Measurements from ENCODE around the gene CRACR2A. TPM values are rescaled to one million over a fixed set of nuclear protein-coding genes. Genes with fewer than 3 reads are reported as not detected.

CRACR2A gene
- total RNA-seq, 1 experiment from 2014 or later = 0.92 TPM

GRCh38 chr12:3790642-3791041 is 37.7 kb upstream of the CRACR2A start:
- no peak for TF ChIP-seq TCF7L2 (IDR thresholded peaks at IDR 0.05; ENCODE audit: low read depth, low read length)
- TF ChIP-seq SIN3A (IDR thresholded peaks at IDR 0.05; ENCODE audit: borderline replicate concordance, insufficient read depth, low read depth, low read length) = no peak
- TF ChIP-seq REST (IDR thresholded peaks at IDR 0.05; ENCODE audit: insufficient read depth in 1 of 2, low read depth in 2 of 2, low read length in 1 of 2) = no peak
- TF ChIP-seq POLR2AphosphoS5 (IDR thresholded peaks at IDR 0.05; ENCODE audit: low read depth, low read length) = no peak
- TF ChIP-seq CTCF (IDR thresholded peaks at IDR 0.05) = no peak
- H3K27ac ChIP-seq (ENCODE audit: low read length) = no peak overlapping the region
- H3K4me3 ChIP-seq (ENCODE audit: low read depth in 2 of 2, low read length in 2 of 2) = no peak overlapping the region
- in situ Hi-C loops (cut with HindIII; ENCODE audit: low pct_unique_long_range_greater_than_20kb, low sequenced_read_pairs) (no loop called here), intact Hi-C loops (cut with micrococcal nuclease; ENCODE audit: unreplicated experiment) (no loop called here)
- POLR2A ChIA-PET = no interaction called here
- H3K4me1 ChIP-seq (ENCODE audit: control insufficient read depth, insufficient read depth, low read length) = no peaks in the 10 kb centered on the region
- no peaks in the 10 kb centered on the region for H3K36me3 ChIP-seq (ENCODE audit: control insufficient read depth, insufficient read depth, low read length)
- BruUV-seq (replicated peaks) = no TSS peak
- CTCF ChIA-PET = no interaction called here
- no peaks in the 10 kb centered on the region for H3K9me3 ChIP-seq (ENCODE audit: control insufficient read depth, insufficient read depth, low read depth, low read length)
- DNase-seq (ENCODE audit: low read depth, low spot score) = no peak
- no peaks in the 10 kb centered on the region; the same call in 1 of the 2 replicates for H3K27me3 ChIP-seq (ENCODE audit: control insufficient read depth, insufficient read depth, low read length)
- no peak for ATAC-seq

GRCh38 chr12:3789838-3790237 is 36.9 kb upstream of the CRACR2A start:
- Histone ChIP-seq H3K36me3 (ENCODE audit: control insufficient read depth, insufficient read depth, low read length) (no peaks in the 10 kb centered on the region), H3K4me3 (ENCODE audit: low read depth in 2 of 2, low read length in 2 of 2) (no peak overlapping the region), H3K27me3 (ENCODE audit: control insufficient read depth, insufficient read depth, low read length) (no peaks in the 10 kb centered on the region; the same call in 1 of the 2 replicates), H3K9me3 (ENCODE audit: control insufficient read depth, insufficient read depth, low read depth, low read length) (no peaks in the 10 kb centered on the region), H3K4me1 (ENCODE audit: control insufficient read depth, insufficient read depth, low read length) (no peaks in the 10 kb centered on the region), H3K27ac (ENCODE audit: low read length) (no peak overlapping the region)
- ChIA-PET CTCF (no interaction called here), POLR2A (no interaction called here)
- DNase-seq (ENCODE audit: low read depth, low spot score) (no peak), ATAC-seq (no peak)
- no peak for TF ChIP-seq TCF7L2 (IDR thresholded peaks at IDR 0.05; ENCODE audit: low read depth, low read length)
- no peak for TF ChIP-seq CTCF (IDR thresholded peaks at IDR 0.05)
- no peak for TF ChIP-seq POLR2AphosphoS5 (IDR thresholded peaks at IDR 0.05; ENCODE audit: low read depth, low read length)
- no peak for TF ChIP-seq REST (IDR thresholded peaks at IDR 0.05; ENCODE audit: insufficient read depth in 1 of 2, low read depth in 2 of 2, low read length in 1 of 2)
- TF ChIP-seq SIN3A (IDR thresholded peaks at IDR 0.05; ENCODE audit: borderline replicate concordance, insufficient read depth, low read depth, low read length) = no peak
- intact Hi-C loops (cut with micrococcal nuclease; ENCODE audit: unreplicated experiment) (no loop called here), in situ Hi-C loops (cut with HindIII; ENCODE audit: low pct_unique_long_range_greater_than_20kb, low sequenced_read_pairs) (no loop called here)
- BruUV-seq (replicated peaks) = no TSS peak

All from Panc1 (cell line).